ENCODE results near the gene OBSCN. TPM values are rescaled to one million over a fixed set of nuclear protein-coding genes. Genes with fewer than 3 reads are reported as not detected.

OBSCN gene
- total RNA-seq, 2 experiments from 2014 or later, result 80.8 to 82.2 TPM

GRCh38 chr1:228414511-228415211 is 206.8 kb downstream of the OBSCN start:
- intact Hi-C loops (cut with DNase I, micrococcal nuclease), result loop anchor here (5.0 kb wide), 2 partner anchors 43 to 197 kb away; a partner anchor contains a TSS
- Histone ChIP-seq H3K27ac (ENCODE audit: low read depth in 1 of 2, low read length in 2 of 2) (no peak overlapping the region), H3K9me3 (ENCODE audit: control insufficient read depth in 1 of 2, insufficient read depth in 1 of 2, low read length in 2 of 2) (peaks cover 0 to 6% of the 10 kb centered on the region in 2 experiments), H3K27me3 (ENCODE audit: control insufficient read depth in 1 of 2, insufficient read depth in 2 of 2, low read length in 2 of 2) (peaks cover 6 to 14% of the 10 kb centered on the region in 2 experiments), H3K4me3 (ENCODE audit: low read length) (no peak overlapping the region), H3K36me3 (ENCODE audit: insufficient read depth, low read length) (no peaks in the 10 kb centered on the region), H3K4me1 (ENCODE audit: insufficient read depth, low read length) (peaks cover 22% of the 10 kb centered on the region)
- Mint-ChIP-seq H3K27me3 (peaks cover 16% of the 10 kb centered on the region), H3K36me3 (ENCODE audit: low read depth) (no peaks in the 10 kb centered on the region), H3K27ac (no peak overlapping the region), H3K4me1 (ENCODE audit: low read depth) (peaks cover 24% of the 10 kb centered on the region), H3K4me3 (no peak overlapping the region), H3K9me3 (no peaks in the 10 kb centered on the region)
- no peak for DNase-seq
- no peak for ATAC-seq (ENCODE audit: poor library complexity)
- no peak for TF ChIP-seq CTCF (IDR thresholded peaks at IDR 0.05)
- POLR2A ChIA-PET, result interaction anchor here (1.2 kb wide), 1 partner anchor 8 kb away, joined by 5 read pairs; the partner anchor contains the start of gene TRIM11
- CTCF ChIA-PET, result no interaction called here

- Histone ChIP-seq H3K27ac (ENCODE audit: low read depth in 1 of 2, low read length in 2 of 2) (no peak overlapping the region), H3K4me1 (ENCODE audit: insufficient read depth, low read length) (peaks cover 22% of the 10 kb centered on the region), H3K36me3 (ENCODE audit: insufficient read depth, low read length) (no peaks in the 10 kb centered on the region), H3K27me3 (ENCODE audit: control insufficient read depth in 1 of 2, insufficient read depth in 2 of 2, low read length in 2 of 2) (peaks cover 6 to 14% of the 10 kb centered on the region in 2 experiments), H3K4me3 (ENCODE audit: low read length) (no peak overlapping the region), H3K9me3 (ENCODE audit: control insufficient read depth in 1 of 2, insufficient read depth in 1 of 2, low read length in 2 of 2) (peaks cover 0 to 6% of the 10 kb centered on the region in 2 experiments)
- intact Hi-C loops (cut with DNase I, micrococcal nuclease), result loop anchor here in 1 of 2 experiments (5.0 kb wide), 1 partner anchor 42 kb away; a partner anchor contains a TSS
- POLR2A ChIA-PET, result interaction anchor here (1.2 kb wide), 1 partner anchor 8 kb away, joined by 5 read pairs; the partner anchor contains the start of gene TRIM11
- ATAC-seq (ENCODE audit: poor library complexity) (no peak), DNase-seq (no peak)
- peaks cover 16% of the 10 kb centered on the region for H3K27me3 Mint-ChIP-seq
- CTCF ChIA-PET, result no interaction called here
- peaks cover 24% of the 10 kb centered on the region for H3K4me1 Mint-ChIP-seq (ENCODE audit: low read depth)
- no peak overlapping the region for H3K27ac Mint-ChIP-seq
- peak overlapping the region; percentile 79 for H3K4me3 Mint-ChIP-seq
- no peak for TF ChIP-seq CTCF (IDR thresholded peaks at IDR 0.05)
- no peaks in the 10 kb centered on the region for H3K36me3 Mint-ChIP-seq (ENCODE audit: low read depth)
- H3K9me3 Mint-ChIP-seq, result no peaks in the 10 kb centered on the region
Observed at GRCh38 chr1:228415221-228415620, 207.4 kb downstream of the OBSCN start.

- H3K36me3 Mint-ChIP-seq (ENCODE audit: low read depth), result no peaks in the 10 kb centered on the region
Observed at GRCh38 chr1:228415853-228416216, 208.0 kb downstream of the OBSCN start.

More at GRCh38 chr1:228415853-228416216, 208.0 kb downstream of the OBSCN start:
- POLR2A ChIA-PET, result interaction anchor here (1.2 kb wide), 1 partner anchor 9 kb away, joined by 5 read pairs; the partner anchor contains the start of gene TRIM11
- H3K4me3 ChIP-seq (ENCODE audit: low read length), result peak overlapping the region; percentile 52
- peak in 1 of 14 experiments; percentile 15 for DNase-seq
- Mint-ChIP-seq H3K27ac (no peak overlapping the region), H3K9me3 (no peaks in the 10 kb centered on the region), H3K4me3 (peak overlapping the region; percentile 79), H3K27me3 (peaks cover 16% of the 10 kb centered on the region), H3K4me1 (ENCODE audit: low read depth) (peaks cover 24% of the 10 kb centered on the region)
- peaks cover 6 to 14% of the 10 kb centered on the region in 2 experiments for H3K27me3 ChIP-seq (ENCODE audit: control insufficient read depth in 1 of 2, insufficient read depth in 2 of 2, low read length in 2 of 2)
- peaks cover 0 to 6% of the 10 kb centered on the region in 2 experiments for H3K9me3 ChIP-seq (ENCODE audit: control insufficient read depth in 1 of 2, insufficient read depth in 1 of 2, low read length in 2 of 2)
- CTCF ChIA-PET, result no interaction called here
- no peak overlapping the region for H3K27ac ChIP-seq (ENCODE audit: low read depth in 1 of 2, low read length in 2 of 2)
- intact Hi-C loops (cut with DNase I, micrococcal nuclease), result loop anchor here in 1 of 2 experiments (5.0 kb wide), 1 partner anchor 41 kb away; a partner anchor contains a TSS
- H3K4me1 ChIP-seq (ENCODE audit: insufficient read depth, low read length), result peaks cover 22% of the 10 kb centered on the region
- no peaks in the 10 kb centered on the region for H3K36me3 ChIP-seq (ENCODE audit: insufficient read depth, low read length)
- peak; percentile 19 for ATAC-seq (ENCODE audit: poor library complexity)
- TF ChIP-seq CTCF (IDR thresholded peaks at IDR 0.05), result no peak
